DOHH2 (cell line): ENCODE data around the gene LHFPL6.

ENCODE experiments used
- CTCF ChIP-seq: fragments of 200-600 bp; sonication (generic); IDR thresholded peaks from one replicate; pipeline ENCODE4 v1.5.1; 2014; ENCODE audit warnings: antibody characterized with exemption, mild to moderate bottlenecking, low read depth, low read length; ENCODE audit not compliant: poor library complexity, severe bottlenecking
- EZH2phosphoT487 ChIP-seq: fragments of 200-600 bp; sonication (generic); IDR thresholded peaks from 2 replicates; pipeline ENCODE4 v1.6.1; 2017; ENCODE audit warnings: borderline replicate concordance, mild to moderate bottlenecking, antibody characterized with exemption, low read length, moderate library complexity, mixed read lengths

GRCh38 chr13:39602614-39603366 lies at the start of gene LHFPL6:
- TF ChIP-seq CTCF (peak; percentile 75), EZH2phosphoT487 (no peak)
